Stimulated activated CD8-positive, alpha-beta memory T cell treated with anti-CD3 and anti-CD28 coated beads, Interleukin-7, amount 100 ng/mL, for 4 hours (primary cell): ENCODE results near the gene SEC31A.
"Not testable (repeated sequence)": the region's sequence is repeated elsewhere in the genome, so short reads cannot be mapped to it uniquely, and the experiment has no call there.

Experiments used
- DNase-seq, 2 donors: peaks; one replicate each; pipeline ENCODE4 v3.0.0-alpha.2; 2020; ENCODE audit warnings: low read depth in 2 of 2

SEC31A gene

DNA sequence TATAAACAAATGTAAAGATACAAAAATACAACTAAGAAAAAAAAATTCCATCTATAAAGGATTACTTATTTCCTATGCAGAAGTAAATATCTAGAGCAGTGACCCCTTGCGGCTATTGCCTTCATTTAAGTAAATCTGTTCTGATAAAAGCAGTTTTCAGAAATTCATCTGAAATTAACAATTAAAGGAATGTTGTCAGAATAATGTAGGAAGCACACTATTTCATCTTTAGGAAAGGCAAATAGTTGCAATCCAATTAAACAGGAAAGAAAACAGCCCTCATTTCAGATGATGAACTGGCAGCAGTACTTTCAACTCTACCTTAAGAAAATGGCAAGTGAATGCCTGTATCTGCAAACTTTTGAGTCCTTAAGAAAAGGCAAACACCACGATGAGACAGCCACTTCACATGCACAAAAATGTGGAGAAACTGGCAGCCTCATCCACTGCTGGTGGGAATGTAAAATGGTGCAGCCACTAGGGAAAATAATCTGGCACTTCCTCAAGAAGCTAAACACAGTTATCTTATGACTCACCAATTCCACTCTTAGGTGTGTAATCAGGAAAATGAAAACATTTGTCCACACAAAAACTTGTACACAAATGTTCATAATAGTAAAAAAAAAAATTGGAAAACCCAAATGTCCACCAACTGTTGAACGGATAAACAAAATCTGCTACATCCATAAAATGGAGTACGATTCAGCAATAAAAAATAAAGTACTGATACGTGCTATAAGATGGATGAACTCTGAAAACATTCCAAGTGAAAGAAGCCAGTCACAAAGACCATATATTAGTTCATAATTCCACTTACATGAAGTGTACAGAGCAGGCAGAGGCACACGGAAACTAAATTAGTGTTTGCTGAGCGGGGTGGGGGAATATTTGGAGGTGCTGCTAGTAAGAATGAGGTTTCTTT, 7.6 kb upstream of the SEC31A start:
- no peak for DNase-seq

DNA sequence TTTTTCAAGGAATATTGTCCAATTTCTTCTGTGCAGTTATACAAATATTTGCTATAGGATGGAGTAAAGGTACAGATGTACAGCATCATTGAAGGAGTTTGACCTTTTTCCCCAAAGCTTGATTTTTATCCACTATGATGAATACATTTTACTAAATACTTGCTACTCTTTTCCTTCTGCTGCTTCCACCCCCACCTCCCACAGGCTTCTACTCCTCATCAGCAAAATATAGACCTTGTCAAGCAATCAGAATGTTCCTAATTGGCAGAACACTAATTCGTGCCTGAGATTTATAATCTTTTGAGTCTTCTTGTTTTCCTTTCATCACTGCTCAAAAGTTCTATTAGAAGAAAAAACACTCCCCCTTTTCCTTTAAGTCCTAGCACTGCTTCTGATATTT, 5.8 kb upstream of the SEC31A start:
- no peak for DNase-seq

DNA sequence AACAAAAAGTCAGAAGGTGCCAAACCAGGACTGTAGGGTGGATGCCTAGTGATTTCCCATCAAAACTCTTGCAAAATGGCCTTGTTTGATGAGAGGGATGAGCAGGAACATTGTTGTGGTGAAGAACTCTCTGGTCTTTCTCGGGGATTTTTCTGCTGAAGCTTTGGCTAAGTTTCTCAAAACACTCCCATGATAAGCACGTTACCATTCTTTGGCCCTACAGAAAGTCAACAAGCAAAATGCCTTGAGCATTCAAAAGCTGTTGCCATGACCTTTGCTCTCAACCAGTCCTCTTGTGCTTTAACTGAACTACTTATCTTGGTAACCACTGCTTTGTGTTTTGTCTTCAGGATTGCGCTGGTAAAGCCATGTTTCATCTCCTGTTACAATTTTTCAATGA, 3.0 kb upstream of the SEC31A start:
- no peak for DNase-seq

DNA sequence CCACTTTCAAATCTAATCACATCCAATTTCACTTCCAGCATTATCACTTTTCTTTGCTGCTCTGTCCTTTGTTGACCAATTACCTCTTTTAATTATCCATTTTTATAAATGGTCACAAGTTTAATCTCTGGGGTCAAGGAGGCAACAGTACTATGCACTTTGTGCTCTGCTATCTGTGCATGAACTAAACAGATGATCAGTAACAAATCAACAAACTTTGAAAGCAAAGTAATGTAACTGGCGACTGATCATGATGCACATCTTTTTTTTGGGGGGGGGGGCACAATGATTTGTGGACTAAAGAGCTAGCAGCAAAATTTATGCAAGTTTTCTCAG, 1.5 kb upstream of the SEC31A start:
- no peak for DNase-seq

DNA sequence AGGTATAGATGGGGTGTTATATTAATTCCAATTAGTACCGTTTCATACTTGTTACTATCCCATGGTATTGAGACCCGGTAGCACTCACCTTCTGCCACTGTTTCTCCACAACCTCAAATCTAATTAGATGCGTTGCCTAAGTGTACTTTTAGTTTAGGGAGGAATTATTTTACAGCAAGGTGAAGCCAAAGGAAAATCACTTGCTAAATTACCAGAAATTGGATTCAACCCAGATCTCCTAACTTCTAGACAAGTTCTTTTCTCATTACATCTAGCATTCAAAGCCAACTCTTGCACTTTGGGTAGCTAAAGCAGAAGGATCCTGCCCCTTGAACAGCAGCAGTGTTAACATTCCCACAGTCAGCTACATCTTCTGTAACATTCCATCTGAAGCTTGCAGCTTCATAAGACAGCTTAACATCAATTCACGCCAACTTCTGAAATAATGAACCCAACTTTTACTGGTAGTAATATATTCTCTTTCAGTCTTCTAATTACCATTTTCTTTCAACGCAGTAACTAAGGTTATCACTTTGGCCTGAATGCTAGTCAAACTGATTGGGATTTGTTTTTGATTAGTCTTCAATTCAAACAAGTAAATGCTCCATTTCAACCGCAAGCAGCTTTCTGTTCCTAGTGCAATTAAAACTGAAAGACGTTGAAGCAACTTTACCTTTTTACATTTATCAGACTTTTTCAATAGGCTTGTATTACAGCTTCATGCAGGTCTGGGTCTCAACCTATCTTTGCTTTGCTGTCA, 934 bp upstream of the SEC31A start:
- no peak for DNase-seq

DNA sequence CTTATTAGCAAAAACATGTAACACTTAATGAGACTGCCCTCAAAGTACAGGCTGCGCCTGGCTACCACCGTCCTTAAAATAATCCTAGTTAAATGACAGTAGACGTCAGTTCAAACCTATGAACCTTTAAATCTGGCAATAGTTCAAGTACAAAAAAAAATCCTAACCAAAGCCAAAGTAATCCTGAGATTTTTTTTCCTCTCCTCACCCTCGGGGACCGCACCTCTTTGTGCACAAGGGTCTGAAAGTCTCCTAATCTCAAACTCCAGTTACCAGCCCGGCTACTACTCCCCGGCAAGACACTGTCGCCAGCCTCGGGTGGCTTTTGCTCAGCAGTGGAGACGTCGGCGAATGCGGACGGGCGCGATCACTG, 439 bp downstream of the SEC31A start:
- no peak for DNase-seq

DNA sequence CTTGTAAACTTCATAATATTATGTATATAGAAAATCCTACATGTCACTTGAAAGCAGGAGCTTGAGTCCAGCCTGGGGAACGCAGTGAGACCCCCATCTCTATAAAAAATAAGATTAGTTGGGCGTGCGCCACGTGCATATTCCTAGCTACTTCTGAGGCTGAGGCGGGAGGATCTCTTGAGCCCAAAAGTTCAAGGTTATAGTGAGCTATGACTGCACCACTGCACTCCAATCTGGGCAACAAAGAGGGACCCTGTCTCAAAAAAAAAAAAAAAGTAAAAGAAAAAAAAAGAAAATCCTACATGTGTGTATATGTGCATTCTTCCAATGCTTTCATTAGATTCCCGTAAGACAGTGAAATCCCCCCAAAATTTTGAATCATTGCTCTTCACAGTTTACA, 1.7 kb downstream of the SEC31A start:
- DNase-seq = no peak

DNA sequence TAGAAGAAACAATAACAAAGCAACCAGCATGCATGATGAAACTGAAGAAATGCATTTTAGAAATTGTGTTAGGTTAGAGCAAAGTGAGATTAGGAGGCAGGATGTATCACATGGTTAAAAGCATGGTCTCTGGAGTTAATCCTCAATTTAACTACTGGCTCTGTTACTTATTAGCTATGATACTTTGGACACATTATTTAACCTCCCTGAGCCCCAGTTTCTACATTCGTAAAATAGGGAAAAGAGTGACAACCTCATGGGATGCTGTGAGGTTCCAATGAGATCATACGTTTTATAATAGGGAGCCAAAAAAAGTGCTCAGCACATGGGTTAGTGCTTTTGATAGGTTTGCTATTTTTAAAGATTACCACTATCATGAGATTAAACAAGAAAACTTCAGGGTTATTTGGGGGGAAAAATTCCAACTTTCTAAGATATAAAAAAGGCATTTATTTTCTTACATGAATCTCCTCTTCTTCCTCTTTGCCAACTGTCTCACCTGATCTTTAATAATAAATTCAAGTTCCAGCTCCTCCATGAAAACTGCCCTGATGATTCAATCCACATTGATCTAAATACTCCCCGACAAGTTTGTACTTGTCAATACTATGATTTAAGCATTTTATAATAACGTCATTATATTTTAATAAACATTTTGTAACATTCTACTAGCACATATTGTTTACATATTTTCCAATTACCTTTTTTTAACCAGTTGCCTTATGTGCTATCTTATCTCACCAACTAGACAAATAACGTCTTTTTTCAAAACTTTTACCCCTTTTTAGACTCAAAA, 4.6 kb downstream of the SEC31A start:
- no peak for DNase-seq

DNA sequence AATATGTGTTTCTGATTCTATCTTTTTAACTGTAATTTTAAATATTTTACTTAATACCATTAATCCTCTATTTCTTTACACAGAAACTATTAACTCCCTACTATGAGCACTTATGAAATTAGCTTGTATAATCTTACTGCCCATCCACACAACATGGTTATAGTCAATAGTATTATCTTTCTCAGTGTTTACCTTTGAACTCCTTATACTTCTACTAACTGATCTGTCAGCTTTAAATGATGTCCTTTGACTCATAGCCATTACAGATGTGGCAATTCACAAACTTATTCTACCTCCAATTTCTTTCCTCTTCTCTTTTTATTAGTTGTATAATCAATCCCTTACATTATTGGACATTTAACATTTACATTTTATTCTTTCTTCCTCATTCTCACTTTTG, 5.5 kb downstream of the SEC31A start:
- DNase-seq = no peak

DNA sequence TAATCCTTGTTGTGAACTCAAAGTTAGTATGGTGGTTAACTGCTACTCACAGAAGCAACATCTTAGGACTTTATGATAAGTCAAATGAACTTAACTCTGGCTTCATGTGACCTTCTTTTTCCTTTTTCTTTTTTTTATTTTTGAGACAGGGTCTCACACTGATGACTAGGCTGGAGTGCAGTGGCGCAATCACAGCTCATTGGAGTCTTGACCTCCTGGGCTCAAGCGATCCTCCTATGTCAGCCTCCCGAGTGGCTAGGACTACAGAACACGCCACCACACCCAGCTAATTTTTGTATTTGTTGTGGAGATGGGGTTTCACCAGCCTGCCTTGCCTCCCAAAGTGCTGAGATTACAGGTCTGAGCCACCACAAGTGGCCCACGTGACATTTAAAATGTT, 22.4 kb downstream of the SEC31A start:
- no peak for DNase-seq

DNA sequence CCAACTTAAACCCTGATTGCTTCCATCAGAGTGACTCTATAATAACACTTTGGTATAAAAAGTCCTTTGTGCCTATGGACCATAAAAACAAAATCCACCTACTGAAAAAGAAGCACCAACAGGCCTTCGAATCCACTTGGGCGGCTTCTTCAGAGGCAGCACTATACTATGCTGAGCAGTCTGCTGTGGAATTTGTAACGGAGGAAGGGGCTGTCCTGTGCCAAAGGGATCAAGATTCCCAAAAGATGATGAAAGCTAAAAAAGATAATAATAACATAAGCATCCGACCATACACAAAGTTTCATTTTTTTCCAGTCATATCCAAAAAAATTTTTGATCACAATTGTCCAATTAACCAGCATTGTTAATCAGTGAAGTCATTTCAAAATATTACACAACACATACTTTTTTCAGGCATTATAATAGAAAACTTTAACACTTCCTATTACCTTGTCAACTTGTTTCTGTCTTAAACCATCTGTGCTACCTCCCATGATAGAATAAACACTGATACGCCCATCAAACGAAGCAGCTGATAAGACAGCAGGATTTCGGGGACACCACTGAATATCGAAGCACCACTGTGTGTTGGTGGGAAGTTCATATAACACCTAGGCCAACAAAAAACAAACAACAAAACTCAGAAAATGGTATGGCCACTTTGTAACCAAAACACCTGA, 24.1 kb downstream of the SEC31A start:
- no peak for DNase-seq

DNA sequence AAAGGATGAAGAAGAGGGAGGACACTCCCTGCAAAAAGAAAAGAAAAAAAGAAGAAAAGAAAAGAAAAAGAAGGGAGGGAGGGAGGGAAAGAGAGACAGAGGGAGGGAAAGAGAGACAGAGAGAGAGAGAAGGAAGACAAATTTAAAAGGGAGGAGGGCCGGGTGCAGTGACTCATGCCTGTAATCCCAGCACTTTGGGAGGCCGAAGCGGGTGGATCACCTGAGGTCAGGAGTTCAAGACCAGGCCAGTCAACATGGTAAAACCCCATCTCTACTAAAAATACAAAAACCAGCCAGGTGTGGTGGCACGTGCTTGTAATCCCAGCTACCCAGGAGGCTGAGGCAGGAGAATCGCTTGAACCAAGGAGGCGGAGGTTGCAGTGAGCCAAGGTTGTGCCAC, 24.9 kb downstream of the SEC31A start:
- not testable (repeated sequence) for DNase-seq

DNA sequence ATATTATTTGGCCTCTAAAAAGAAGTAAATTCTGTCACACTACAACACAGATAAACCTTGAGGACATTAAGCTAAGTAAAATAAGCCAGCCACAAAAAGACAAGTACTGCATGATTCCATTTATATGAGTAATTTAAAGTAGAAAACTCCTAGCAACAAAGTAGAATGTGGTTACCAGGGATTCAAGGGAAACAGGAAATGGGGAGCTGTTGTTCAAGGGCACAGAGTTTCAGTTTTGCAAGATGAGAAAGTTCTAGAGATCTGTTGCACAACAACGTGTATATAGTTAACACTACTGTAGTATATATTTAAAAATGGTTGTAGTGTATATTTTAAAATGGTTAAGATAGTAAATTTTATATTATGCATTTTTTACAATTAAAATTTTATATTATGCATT, 25.4 kb downstream of the SEC31A start:
- no peak for DNase-seq

DNA sequence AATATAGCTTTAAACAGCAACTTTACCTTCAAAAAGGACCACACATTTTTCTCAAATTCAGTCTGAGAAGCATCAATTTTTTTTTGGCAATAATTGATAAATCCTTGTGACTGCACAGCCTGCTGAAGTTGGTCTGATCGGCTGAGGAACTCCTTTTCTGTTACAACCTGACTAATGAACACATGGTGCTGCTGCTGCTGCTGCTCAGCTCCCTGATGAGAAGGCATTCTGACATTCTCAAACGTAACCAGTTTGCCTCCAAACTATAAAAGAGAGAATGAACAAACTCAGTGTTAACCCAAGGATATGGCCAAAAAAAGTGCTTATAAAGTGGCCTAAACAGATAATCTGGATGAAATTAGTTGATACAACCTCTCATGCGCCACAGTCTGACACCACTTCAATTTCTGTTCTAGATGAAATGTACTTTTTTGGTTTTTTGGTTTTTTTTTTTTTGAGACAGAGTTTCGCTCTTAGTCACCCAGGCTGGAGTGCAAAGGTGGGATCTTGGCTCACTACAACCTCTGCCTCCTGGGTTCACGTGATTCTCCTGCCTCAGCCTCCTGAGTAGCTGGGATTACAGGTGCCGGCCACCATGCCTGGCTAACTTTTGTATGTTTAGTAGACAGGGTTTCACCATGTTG, 26.5 kb downstream of the SEC31A start:
- DNase-seq = no peak

DNA sequence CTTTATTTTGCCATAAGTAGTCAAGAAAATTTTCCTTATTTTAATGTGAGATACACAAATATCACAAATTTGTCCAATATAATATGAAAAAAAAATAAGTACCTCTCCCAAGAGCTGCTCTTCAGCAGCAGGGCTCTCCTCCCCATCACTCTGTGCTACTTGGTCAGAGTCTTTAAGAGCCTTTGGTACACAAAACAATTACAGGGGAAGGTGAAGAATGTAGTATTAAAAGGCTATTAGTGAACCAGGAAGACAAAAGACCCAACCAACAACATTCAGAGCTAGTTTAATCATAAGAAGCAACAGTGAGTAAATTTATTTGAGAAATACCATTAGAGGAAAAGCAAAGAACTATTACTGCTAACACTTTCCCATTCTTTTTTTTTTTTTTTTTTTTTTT, 29.4 kb downstream of the SEC31A start:
- DNase-seq = no peak

DNA sequence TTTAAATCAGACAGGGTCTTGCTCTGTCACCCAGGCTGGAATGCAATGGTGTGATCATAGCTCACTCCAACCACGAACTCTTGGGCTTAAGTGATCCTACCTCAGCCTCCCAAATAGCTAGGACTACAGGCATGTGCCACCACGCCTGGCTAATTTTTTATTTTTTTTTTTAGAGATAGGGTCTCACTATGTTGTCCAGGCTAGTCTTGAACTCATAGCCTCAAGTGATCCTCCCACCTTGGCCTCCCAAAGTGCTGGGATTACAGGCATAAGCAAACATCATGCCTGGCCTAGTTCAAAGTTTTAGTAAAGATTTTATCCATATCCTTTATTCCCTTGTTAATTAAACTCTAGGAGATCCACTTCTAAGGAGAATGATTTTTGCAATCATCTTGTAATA, 30.5 kb downstream of the SEC31A start:
- not testable (repeated sequence) for DNase-seq

DNA sequence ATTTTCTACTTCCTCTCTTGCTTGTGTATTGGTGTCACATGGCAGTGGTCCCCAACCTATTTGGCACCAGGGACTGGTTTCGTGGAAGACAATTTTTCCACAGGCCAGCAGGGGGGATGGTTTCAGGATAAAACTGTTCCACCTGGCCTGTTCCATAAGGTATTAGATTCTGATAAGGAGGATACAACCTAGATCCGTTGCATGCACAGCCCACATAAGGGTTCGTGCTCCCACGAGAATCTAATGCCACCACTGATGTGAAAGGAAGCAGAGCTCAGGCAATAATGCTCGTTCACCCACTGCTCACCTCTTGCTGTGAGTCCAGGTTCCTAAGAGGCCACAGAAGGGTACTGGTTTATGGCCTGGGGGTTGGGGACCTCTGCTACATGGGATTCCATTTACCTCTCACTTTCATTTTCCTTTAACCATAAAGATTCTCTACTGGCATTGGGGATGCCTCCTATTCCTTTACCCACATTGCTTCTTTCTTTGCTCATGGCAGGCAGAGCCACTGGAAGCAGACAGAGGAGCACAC, 38.1 kb downstream of the SEC31A start:
- DNase-seq = no peak

DNA sequence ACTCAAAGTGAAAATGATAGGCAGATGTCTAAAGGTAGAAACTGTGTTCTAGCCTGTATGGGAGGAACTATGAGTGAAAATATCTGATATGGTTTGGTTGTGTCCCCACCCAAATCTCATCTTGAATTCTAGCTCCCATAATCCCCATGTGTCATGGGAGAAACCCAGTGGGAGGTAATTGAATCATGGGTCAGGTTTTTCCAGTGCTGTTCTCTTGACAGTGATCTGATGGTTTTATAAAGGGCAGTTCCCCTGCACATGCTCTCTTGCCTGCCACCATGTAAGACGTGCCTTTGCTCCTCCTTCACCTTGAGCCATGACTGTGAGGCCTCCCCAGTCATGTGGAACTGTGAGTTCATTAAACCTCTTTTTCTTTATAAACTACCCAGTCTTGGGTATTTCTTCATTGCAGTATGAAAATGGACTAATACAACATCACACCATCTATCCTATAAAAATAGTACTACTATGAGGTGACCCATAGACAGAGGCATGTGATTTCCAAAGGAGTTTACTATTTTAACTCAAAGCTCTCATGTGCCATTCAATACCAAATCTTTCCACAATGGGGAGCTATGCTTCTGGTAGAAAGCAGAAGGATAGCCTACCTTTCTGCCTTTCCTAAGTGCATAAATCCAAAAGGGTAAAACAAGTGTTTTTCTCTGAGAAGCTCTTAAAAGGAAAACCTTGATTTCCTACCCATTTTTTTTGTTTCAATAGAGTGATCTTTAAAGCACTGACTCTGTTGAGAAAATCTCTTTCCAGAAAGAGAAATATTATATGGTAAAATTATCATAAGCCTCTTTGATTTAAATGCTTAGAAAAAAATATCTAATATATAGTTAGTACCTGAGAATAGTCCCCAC, 38.8 kb downstream of the SEC31A start:
- DNase-seq = no peak

DNA sequence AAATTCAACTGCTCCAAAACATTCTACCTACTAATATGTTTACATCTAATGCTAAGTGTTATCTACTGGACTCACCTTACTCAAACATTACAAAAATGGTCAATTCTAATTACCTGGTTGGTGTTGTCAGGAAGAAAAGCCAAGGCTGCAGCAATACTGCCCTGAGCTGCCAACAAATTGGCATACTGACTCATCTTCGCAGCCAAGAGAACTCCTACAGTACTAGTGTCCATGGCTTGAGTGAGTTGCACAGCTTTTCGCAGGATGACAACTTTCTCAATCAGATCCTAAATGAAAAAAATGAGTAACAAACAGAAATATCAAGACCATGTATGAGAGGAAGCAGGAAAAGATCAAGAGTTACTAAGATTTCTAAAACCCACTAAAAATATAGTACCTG, 39.6 kb downstream of the SEC31A start:
- DNase-seq = no peak

DNA sequence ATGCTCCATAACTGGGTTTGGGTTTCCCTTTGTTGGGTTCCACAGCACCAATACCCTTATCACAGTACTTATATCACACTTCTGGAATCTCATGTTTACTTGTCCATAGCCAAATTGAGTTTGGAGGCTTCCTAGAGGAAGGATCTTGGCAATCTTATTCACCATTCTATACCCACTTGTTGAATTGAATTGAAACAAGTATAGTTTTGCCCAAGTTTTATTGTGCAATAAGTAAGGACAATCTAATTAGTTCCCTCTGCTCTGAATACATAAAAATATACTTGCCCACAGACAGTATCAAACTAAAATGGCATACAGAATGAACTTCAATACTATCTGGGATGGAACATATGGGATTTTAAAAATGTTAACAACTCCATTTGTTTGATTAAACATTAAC, 40.3 kb downstream of the SEC31A start:
- DNase-seq = no peak
